GM21515 (cell line): ENCODE results near the gene UBTF.

Experiments
- ATAC-seq: cut with Tn5 transposase; IDR thresholded peaks from one replicate; pipeline ENCODE4 v1.9.1; 2021; ENCODE audit not compliant: unreplicated experiment

The UBTF gene

DNA sequence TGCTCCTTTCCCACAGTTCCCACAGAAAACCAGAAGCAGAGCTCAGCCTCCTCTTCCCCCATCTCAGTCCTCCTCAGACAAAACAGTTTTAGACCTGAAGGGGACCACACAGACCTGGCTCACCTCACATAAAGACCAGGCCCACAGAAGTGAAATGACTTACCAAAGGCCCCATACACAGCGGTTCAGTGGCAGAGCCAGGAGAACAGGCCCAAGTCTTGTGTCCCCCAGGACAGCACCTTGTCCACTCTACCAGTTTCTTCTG, 5.3 kb downstream of the UBTF start:
- ATAC-seq, result no peak

DNA sequence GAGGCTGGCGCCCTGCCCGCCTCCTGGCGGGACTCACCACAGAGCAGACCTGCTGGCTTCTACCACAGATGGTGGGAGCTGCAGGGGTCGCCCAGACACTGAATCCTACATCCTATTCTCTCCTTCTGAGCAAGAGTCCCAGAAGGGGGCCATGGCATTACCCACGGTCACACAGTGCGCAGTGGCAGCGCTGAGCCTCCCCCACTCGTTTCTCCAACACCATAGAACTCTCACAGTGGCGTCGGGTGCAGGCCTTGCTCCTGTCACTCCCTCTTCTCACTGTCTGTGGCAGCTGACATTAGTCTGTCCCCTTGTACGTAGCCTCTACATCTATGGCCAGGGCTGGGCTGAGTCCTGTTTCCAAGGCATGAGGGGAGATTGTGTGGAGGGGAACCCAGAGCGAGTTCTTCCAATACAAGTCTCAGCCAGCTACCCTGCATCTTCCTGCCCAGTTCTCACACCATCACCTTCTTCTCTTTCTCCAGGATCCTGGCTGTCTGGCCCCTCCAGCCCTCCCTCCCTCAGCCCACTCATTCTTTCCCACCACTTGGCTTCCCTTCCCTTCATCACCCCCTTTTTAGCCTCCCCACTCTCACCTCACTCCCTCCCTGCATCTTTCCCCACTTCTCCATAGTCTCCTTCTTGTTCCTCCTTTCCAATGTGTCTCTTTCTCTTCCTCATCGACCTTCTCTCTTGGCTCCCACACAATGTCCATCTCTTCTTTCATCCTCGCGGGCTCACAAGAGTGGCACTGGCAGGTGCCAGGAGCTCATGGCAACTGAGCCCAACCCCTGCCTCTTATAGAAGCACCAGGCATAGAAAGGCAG, 5.9 kb downstream of the UBTF start:
- no peak for ATAC-seq

DNA sequence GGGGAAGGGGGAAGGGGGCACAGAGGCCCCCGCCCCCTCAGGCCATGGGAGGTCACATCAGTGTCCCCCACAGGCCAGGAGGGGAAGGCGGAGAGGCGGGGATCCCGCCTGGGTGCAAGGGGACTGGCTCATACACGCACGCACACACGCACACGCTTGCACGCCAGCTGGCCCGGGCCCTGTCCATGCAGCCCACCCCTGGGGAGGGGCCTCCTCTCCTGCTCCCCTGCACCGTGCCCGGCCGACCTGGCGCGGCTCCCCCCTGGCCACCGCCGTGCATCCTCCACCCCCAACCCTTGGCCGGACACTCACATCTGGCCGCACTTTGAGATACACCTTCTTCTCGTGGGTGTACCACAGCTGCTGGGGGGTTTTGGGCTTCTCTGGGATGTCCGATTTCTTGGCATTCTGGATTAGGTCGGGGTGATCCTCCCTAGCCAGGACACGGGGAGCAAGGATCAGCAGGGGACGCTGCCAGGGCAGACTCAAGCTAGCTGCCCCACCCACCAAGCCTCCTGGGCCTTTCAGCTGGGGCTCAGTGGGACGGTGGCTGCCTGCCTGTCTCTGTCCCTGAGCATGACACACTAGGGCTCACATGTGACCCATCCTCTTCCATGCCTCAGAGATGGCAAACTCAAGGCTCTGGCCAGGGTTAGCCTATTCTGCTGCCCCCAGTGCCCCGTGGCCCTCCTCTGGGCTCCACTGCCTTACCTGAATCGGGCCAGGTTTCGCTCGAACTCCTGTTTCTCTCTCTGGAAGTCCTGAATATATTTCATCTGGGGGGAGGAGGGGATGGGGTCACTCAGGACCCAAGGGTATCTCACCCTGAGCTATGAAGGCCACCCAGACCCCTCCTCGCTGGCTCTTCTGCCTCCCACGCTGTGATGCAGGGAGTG, 6.7 kb downstream of the UBTF start:
- no peak for ATAC-seq

DNA sequence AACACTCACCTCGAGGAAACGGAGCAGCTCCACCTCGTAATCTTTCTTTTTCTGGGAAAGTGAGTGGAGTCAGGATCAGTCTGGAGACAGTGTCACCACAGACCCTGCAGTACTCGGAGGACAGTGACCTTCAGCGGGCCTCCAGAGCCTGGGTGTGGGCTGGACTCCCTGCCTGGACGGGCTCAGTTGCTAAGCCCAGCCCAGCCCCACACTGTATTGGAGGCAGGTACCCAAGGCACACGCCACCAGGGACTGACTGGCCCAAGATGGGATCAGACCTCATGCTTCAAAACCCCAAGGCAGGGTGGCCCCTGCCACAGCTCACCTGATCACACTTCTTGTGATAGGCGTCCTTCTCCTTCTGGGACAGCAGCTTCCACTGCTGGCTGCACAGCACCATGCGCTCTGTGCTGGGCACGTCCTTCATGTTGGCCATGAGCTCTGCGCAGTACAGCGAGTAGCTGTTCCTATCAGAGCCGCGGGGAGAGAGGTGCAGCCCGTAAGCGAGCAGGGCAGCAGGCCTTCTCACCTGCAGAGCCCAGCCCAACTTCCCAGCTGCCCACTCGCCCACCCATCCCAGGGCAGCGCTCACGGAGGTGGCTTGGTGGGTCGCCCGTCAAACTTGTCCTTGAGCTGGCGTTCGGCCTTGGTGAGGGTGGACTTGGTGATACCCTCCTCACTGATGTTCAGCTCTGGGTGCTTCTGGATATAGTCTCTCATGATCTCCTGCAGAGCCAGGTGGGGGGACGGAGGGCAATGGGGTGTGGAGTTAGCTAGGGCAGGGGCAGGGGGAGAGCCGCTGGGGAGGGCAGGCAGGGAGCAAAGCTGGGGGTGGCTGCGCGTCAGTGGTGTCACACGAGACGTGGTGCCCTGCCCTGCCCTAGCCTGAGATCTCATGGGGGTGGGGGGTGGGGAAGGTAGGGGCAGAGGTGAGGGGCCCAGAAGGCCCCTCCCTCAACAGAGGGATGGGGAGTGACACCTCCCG, 7.9 kb downstream of the UBTF start:
- no peak for ATAC-seq

DNA sequence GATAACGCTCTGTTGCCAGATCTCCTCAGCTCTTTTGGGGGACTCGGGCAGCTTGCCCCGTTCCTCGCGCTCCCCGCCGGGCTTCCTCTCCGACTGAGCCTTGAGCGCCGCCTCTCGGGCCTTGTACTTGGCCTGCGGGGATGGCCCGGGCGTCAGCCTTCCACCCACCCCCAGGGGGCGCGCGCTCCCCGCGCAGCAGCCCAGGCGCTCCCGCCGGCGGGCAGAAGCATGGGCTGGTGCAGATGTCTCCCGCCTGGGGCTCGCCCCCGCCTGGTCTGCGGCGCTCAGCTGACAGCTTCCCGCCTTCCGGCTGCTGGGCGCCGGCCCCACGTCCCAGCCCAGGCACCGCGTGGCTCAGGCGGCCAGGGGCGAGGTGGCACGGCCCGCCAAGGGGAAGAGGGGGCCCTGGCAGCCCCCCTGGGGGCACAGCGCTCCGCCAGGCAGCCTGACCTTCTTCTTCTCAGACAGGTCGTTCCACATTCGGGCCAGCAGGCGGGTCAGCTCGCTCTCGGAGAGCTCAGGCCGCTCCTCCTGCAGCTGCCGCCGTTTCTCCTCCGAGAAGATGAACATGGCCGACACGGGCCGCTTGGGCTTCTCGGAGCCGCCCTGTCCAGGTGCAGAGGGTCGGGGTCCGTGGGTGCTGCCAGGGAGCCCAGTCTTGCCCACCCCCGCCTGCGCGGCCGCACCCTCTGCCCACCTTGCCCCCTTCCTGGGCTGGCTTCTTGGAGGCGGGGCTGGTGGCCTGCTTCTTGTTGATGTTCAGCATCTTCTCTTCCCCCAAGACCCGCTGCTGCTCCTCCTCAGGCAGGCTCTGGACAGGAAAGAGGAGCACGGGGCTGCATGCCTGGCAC, 8.9 kb downstream of the UBTF start:
- ATAC-seq, result peak; percentile 75

DNA sequence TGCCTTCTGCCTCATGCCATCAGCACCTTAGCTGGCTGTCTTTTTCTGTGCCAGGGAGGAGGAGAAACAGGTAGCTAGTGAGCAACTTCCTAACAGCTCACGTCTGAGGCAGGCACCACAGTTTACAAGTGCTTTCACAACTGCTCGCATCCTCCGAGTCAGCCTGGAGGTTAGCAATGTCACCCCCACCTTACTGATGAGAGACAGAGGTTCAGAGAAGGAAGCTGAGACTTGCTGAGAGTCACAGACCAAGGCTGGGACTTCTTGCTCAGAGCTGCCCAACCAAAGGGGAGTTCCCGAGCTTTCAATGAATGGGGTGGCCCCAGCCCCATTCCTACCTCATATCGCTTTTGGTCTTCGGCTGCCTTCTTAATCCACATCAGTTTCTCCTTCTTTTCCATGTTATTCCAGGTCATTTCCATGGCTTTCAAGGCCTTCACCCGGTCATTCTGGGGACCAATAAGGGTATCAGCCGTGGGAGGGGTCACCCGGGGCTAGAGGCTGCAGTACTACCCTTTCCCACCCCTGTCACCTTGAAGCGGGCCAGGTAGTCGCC, 9.6 kb downstream of the UBTF start:
- no peak for ATAC-seq

DNA sequence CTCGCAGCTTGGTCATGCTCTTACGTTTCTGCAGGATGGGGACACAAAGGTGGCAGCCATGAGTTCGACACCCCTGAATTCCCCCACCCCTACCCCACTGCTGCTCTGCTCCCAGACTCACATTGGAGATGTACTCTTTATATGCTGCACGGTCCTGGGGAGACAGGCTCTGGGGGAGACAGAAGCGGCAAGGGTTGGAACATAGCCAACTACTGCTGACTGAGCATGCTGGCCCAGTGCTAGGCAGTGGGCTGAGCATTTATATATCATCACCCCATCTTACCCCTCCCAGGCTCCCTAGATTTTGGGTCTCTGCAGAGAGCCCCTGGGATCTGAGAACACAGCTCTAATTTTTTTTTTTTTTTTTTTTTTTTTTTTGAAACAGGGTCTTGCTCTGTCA, 11.7 kb downstream of the UBTF start:
- ATAC-seq, result no peak

DNA sequence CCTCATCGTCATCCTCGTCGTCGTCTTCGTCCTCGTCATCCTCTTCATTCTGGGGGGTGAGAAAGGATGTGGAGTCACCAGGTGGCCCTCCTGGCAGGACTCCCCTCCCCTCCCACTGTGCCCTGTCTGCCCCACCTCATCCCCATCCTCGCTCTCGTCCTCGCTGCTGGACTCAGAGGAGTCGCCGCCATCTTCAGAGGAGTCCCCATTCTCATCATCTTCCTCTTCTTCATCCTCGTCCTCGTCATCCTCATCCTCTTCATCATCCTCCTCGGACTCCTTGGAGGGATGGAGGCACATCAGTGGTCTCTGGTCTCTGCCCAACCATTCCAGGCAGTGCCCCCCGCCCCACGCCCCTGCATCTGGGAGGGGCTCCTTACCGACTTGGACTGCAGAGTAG, 12.2 kb downstream of the UBTF start:
- no peak for ATAC-seq

DNA sequence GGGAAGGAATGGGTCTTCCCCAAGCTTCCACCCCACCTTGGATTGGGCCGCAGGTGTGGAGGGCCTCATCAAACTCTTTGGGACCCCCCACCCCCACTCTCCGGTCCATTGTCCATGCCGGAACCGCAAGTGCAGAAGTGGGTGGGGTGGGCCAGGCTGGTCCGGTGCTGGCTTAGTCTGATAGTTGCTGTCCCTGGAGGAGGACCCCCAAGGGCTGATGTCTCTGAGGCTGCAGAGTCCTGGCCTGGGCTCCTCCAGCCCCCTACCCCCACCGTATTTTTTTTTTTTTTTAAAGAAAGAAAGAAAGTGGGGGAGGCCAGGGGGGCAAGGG, 12.7 kb downstream of the UBTF start:
- ATAC-seq, result no peak

DNA sequence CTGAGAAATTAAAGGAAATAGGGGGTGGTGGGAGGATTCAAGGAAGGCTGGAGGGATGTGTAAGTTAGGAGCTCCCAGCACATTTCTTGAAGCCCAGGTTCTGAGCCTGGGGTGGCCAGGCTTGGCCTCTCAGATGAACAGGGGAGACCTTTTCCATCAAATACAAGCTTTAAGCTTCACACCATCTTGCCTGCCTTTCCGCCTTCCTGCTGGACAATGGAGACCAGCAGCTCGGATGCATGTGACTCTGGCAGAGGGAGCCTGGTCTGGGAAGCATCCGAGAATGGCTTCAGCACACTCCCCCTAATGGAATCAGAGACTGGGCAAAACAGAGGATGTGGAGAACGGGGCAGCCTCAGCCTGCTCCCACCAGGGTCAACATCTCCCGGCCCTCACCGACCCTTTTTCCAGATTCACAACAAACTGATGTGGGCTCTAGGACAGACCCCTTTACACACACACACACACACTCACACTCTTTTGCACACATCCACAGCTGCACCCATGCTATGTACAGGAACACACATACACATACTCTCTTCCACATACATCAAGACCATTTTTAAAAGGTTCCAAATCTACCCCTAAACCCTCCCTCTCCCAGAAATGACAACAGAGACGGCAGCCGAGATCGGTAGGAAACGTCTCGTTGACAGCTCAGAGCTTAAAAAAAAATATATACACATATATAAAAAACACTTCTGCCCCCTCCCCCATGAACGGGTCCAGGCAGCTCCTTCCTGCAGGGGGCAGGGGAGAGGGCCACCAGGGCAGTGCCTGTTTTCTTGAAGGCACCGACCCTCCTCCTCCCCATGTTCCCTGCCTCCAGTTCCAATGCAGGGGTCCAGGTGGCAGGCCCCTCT, 13.3 kb downstream of the UBTF start:
- ATAC-seq, result no peak

DNA sequence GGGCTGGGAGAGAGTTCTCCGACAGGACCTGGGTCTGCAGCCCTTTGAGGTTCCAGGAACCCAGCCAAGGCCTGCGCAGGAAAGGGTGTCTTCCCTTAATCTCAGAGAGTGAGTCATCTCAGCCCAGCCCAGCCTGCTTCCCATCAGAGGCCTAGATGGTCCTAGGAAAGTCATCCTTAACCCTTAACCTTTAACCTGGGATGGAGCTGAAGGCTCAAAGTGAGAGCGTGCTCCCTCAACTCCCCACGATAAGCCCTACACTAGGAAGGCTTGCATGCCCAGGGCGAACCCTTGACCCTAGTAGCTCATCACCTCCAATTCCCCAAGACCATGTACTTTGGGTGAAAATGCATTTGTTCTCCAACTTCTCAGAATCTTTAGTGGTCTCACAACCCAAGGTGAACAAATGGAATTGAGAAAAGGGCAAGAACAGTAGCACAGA, 15.0 kb downstream of the UBTF start:
- no peak for ATAC-seq

DNA sequence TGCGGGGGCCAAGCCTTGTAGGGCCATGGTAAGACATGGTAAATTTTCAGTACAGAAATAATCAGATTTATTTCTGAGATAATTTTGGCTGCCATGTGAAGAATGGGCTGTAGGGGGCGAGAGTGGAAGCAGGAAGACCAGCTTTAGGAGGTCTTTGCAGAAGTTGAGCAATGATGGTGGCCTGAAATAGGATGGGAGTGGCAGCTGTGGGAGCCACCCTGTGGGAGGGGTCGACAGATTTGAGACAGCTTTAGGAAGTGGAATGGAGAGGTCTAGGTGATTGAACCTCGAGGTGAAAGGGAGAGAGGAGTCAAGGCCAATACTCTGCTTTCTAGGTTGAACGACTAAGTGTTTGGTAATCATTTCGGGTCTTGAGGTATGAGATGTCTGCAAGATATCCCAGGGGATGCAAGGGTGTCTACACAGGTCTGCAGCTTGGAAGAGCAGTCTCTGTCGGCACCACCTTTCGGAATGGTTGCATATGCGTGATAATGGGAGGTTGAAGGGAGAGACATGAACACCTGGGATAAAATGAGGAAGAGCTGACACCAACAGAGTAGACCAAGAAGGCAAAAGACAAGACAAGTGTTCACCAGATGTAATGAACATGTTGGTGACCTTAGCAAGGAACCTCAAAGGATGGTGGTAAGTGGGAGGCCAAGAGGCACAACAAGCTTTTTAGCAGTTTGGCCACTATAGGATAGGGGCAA, 15.6 kb downstream of the UBTF start:
- ATAC-seq, result no peak

DNA sequence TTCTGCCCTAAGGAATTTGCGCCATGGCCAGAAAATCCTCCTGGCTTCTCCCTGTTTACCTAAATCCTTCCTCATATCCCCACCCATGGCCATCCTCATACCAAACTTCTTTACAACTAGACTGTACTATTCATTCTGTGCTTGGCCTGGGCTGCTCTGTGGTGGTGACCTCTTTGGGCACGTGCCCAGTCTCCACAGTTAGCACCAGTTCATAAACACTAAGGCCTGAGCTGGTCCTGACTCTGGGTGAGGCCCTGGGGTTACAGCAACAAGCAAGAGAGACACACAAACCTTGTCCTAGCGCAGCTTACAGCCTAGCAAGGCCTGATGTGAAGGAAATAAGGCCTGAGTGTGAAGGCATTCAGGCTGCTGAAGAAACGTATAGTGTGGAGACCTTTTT, 16.7 kb downstream of the UBTF start:
- ATAC-seq, result no peak

DNA sequence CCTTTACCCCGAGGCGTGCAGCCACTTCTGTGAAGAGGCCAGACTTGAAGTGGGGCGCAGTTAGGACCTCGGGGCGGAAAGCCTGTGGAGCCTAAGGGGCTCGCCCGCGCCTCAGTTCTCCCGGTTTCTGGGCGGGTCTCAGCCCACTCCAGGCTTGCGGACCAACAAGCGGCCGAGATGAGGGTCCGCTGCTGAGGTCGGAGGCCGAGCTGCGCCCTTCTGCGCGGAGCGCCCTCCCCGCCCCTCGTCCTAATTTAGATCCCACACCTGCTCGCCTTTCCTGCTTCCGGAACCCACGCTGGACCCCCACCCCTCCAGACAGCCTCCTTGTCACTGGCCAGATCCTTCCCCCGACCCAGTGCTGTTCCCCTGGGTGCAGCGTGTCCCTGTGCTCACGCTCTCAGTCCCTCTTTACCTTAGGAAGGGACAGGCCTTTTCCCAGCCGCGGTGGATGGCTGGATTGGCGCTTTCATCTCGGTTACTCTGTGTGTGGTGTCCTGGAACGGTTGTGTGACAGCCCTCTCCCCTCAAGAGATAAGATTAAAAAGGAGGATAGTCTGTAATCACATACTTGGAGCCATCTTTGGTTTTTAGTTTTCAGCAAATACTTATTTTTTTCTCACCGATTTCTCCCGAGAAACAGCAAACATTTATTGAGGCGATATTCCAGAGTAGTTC, 18.9 kb downstream of the UBTF start:
- ATAC-seq, result no peak

DNA sequence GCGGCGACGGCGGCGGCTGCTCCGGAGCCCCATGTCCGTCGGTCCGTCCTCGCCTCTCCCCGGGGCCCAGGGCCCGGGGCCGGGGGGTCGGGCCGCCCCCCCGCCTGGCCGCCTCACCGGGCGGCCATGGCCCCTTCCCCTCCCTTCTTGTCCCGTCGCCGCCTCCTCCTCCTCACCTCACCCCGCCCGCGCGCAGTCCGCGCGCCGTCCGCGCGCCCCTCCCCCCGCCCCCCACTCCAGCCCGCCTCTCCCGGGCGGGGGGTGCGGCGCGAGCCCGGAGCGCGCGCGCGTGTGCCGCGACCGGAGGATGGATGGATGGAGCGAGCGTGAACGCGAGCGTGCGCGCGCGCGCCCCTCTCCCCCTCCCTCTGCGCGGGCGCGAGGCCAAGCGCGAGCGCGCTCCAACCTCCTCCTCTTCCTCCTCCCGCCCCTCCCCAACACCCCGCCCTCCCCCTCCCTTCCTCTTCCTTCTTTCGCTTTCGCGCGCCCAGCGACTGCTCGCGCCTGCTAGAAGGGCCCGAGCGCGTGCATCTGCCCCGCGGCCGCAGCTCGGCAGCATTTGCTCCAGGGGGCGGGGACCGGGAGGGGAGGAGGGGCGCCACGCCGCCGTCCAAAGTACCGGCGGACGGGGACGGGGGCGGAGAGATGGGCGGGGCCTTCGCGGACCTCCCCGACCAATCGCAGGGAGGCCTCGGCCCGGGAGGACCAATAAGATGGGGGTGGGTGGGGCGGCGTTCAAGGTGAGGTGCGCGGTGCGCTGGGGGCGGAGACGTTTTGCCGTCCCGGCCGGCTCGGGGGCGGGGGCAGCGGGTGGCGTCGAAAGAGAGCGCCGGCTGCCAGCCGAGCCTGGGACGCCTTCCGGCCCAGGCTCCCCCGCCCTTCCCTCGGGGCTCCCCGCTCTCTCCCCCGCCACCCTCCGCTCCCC, 19.7 kb downstream of the UBTF start, which contains the start of gene ATXN7L3:
ATXN7L3 (minus strand) TSS at position 332 of the 925 bp plus-strand sequence. CDS start 1,814 bp downstream, outside the sequence.
- ATAC-seq, result peak; percentile 58

DNA sequence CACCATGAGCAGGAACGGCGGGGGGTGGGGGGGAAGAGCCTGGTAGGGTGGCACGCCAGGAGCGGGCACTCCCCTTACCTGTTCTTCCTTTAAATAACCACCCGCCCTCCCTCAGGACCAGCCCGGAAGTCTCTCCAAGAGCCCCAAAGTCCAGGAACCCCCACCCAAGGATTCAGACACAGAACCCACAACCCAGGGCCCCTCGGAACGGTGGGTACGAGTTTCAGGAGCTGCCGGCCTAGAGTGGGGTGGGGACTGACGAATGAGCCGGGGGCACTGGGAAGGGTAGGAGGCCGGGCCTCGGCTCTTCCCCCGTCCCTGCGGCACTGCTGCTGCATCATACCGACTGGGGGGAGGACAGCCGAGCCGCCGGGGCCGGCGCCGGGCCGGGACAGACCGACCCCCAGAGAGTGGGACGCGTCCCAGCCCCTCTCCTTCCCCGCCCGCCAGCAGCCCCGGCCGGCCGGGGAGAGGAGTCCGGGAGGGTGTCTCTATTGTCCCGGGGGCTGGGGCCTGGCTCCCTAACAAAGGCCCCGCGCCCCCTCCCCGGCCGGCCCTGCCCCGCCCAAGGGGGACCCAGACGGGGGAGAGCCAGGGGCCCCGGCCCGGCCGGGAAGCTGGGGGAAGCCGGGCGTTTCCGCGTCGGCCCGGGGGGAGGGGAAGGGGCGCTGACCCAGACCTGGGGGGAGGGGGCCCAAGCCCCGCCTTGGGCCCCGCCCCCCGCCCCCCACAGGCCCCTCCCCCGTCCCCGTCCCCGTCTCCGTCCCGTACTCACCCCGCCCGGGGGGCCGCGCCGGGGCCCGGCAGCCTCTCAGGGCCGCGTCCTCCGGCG, 20.5 kb downstream of the UBTF start:
- ATAC-seq, result peak; percentile 15
